MCF 10A (cell line): Measurements from ENCODE around the gene DAPK2. TPM values are rescaled to one million over a fixed set of nuclear protein-coding genes. Genes with fewer than 3 reads are reported as not detected.

Experiments used
- BruUV-seq: library from RNA; stranded (reverse); fragments of 400-500 nt; replicated peaks from 2 replicates; lab custom pipeline; 2021; lab: Mats Ljungman, UMichigan
- CTCF ChIA-PET: fragments of 300-600 bp; sonication (Branson Sonifier 250); formaldehyde crosslinking; extraction: SDS; loops from one replicate; lab custom pipeline; 2021; ENCODE audit warnings: antibody characterized with exemption, inconsistent platforms; lab: Yijun Ruan, JAX
- POLR2A ChIA-PET: fragments of 300-600, 350-650 bp; sonication (Branson Sonifier 250); formaldehyde crosslinking; extraction: SDS; loops from one replicate; lab custom pipeline; 2020; ENCODE audit warnings: antibody characterized with exemption, inconsistent platforms; lab: Yijun Ruan, JAX
- DNase-seq: peaks from one replicate; pipeline ENCODE4 v3.0.0-alpha.2; 2018; ENCODE audit not compliant: unreplicated experiment
- H3K27ac Mint-ChIP-seq: one replicate; pipeline ENCODE4 v1.8.0; 2022; ENCODE audit warnings: mild to moderate bottlenecking, low read depth, mixed read lengths; ENCODE audit not compliant: unreplicated experiment
- H3K27me3 Mint-ChIP-seq: one replicate; pipeline ENCODE4 v1.8.0; 2022; ENCODE audit warnings: mixed read lengths; ENCODE audit not compliant: insufficient read depth, unreplicated experiment
- H3K36me3 Mint-ChIP-seq: one replicate; pipeline ENCODE4 v1.8.0; 2022; ENCODE audit warnings: mild to moderate bottlenecking, moderate library complexity, mixed read lengths; ENCODE audit not compliant: insufficient read depth, unreplicated experiment
- H3K4me1 Mint-ChIP-seq: one replicate; pipeline ENCODE4 v1.8.0; 2022; ENCODE audit warnings: mixed read lengths; ENCODE audit not compliant: insufficient read depth, unreplicated experiment
- H3K4me3 Mint-ChIP-seq: one replicate; pipeline ENCODE4 v1.8.0; 2022; ENCODE audit warnings: mild to moderate bottlenecking, moderate library complexity, mixed read lengths; ENCODE audit not compliant: unreplicated experiment
- H3K9me3 Mint-ChIP-seq: one replicate; pipeline ENCODE4 v1.8.0; 2022; ENCODE audit warnings: mixed read lengths; ENCODE audit not compliant: unreplicated experiment
- intact Hi-C: fragments of 100-400 bp; cut with micrococcal nuclease; formaldehyde crosslinking; loops from 2 replicates; pipeline ENCODE4 v1.14.1; 2022
- total RNA-seq: library from RNA; stranded (reverse); gene quantifications from 2 replicates; pipeline ENCODE4 v1.2.3, GENCODE V29; 2022
- TF ChIP-seq, protein P1 (sequence below): fragments of 200-600 bp; IDR thresholded peaks from one replicate; pipeline ENCODE4 v1.8.0; 2022; ENCODE audit warnings: antibody characterized with exemption, mild to moderate bottlenecking; ENCODE audit not compliant: unreplicated experiment

The DAPK2 gene
- total RNA-seq, 1 experiment from 2014 or later = 4.6 TPM

GRCh38 chr15:63992300-63992699 is 54.0 kb downstream of the DAPK2 start:
- intact Hi-C loops = no loop called here
- no peak overlapping the region for H3K4me3 Mint-ChIP-seq
- H3K9me3 Mint-ChIP-seq = no peaks in the 10 kb centered on the region
- H3K4me1 Mint-ChIP-seq = peaks cover 9% of the 10 kb centered on the region
- POLR2A ChIA-PET = interaction anchor here (1.0 kb wide), 1 partner anchor 17 kb away, joined by 3 read pairs; no protein-coding TSS in a partner anchor
- no peak for DNase-seq
- no peaks in the 10 kb centered on the region for H3K27me3 Mint-ChIP-seq
- no peak overlapping the region for H3K27ac Mint-ChIP-seq
- H3K36me3 Mint-ChIP-seq = no peaks in the 10 kb centered on the region
- no TSS peak for BruUV-seq
- TF ChIP-seq, protein P1, sequence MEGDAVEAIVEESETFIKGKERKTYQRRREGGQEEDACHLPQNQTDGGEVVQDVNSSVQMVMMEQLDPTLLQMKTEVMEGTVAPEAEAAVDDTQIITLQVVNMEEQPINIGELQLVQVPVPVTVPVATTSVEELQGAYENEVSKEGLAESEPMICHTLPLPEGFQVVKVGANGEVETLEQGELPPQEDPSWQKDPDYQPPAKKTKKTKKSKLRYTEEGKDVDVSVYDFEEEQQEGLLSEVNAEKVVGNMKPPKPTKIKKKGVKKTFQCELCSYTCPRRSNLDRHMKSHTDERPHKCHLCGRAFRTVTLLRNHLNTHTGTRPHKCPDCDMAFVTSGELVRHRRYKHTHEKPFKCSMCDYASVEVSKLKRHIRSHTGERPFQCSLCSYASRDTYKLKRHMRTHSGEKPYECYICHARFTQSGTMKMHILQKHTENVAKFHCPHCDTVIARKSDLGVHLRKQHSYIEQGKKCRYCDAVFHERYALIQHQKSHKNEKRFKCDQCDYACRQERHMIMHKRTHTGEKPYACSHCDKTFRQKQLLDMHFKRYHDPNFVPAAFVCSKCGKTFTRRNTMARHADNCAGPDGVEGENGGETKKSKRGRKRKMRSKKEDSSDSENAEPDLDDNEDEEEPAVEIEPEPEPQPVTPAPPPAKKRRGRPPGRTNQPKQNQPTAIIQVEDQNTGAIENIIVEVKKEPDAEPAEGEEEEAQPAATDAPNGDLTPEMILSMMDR = no peak
- CTCF ChIA-PET = interaction anchor here (3.2 kb wide), 1 partner anchor 47 kb away, joined by 11 read pairs; no protein-coding TSS in a partner anchor

- intact Hi-C loops = no loop called here
- TF ChIP-seq, protein P1 = no peak
- BruUV-seq = no TSS peak
- Mint-ChIP-seq H3K9me3 (no peaks in the 10 kb centered on the region), H3K4me1 (peaks cover 4% of the 10 kb centered on the region), H3K36me3 (no peaks in the 10 kb centered on the region), H3K27ac (no peak overlapping the region), H3K27me3 (no peaks in the 10 kb centered on the region), H3K4me3 (no peak overlapping the region)
- CTCF ChIA-PET = interaction anchor here (3.2 kb wide), 1 partner anchor 46 kb away, joined by 11 read pairs; no protein-coding TSS in a partner anchor
- no peak for DNase-seq
- POLR2A ChIA-PET = interaction anchor here (1.0 kb wide), 1 partner anchor 18 kb away, joined by 3 read pairs; no protein-coding TSS in a partner anchor
Measured at GRCh38 chr15:63991706-63992105, 54.6 kb downstream of the DAPK2 start.

GRCh38 chr15:63990454-63990853 is 55.8 kb downstream of the DAPK2 start:
- no peak overlapping the region for H3K4me3 Mint-ChIP-seq
- H3K36me3 Mint-ChIP-seq = no peaks in the 10 kb centered on the region
- intact Hi-C loops = no loop called here
- H3K27ac Mint-ChIP-seq = no peak overlapping the region
- CTCF ChIA-PET = no interaction called here
- no peak for DNase-seq
- H3K4me1 Mint-ChIP-seq = no peaks in the 10 kb centered on the region
- TF ChIP-seq, protein P1 = no peak
- POLR2A ChIA-PET = no interaction called here
- no TSS peak for BruUV-seq
- no peaks in the 10 kb centered on the region for H3K9me3 Mint-ChIP-seq
- H3K27me3 Mint-ChIP-seq = no peaks in the 10 kb centered on the region

- no peak for DNase-seq
- no peaks in the 10 kb centered on the region for H3K4me1 Mint-ChIP-seq
- no peaks in the 10 kb centered on the region for H3K27me3 Mint-ChIP-seq
- TF ChIP-seq, protein P1 = no peak
- no peaks in the 10 kb centered on the region for H3K9me3 Mint-ChIP-seq
- intact Hi-C loops = no loop called here
- no peaks in the 10 kb centered on the region for H3K36me3 Mint-ChIP-seq
- no peak overlapping the region for H3K27ac Mint-ChIP-seq
- ChIA-PET CTCF (interaction anchor here (0.5 to 0.9 kb wide), 4 partner anchors 20 to 214 kb away, joined by 3 read pairs; no protein-coding TSS in a partner anchor), POLR2A (interaction anchor here (1.6 kb wide), 1 partner anchor 13 kb away, joined by 3 read pairs; no protein-coding TSS in a partner anchor)
- H3K4me3 Mint-ChIP-seq = no peak overlapping the region
- no TSS peak for BruUV-seq
Measured at GRCh38 chr15:63987796-63988378, 58.4 kb downstream of the DAPK2 start.
